Ectodermal cell (in vitro differentiated cells): Measurements from ENCODE around the gene GRHPR.
A peak's percentile ranks its signal among the peaks of the same experiment; 100 is the strongest.

Experiments used
- H3K27ac ChIP-seq: 2 replicates; pipeline ENCODE4 v1.7.0; 2013; ENCODE audit warnings: mild to moderate bottlenecking, low read depth, low read length; ENCODE audit not compliant: insufficient read depth, poor library complexity, severe bottlenecking
- H3K27me3 ChIP-seq: 2 replicates; pipeline ENCODE4 v1.7.0; 2013; ENCODE audit warnings: mild to moderate bottlenecking, low read length; ENCODE audit not compliant: insufficient read depth, control insufficient read depth, poor library complexity, severe bottlenecking
- H3K36me3 ChIP-seq: one replicate; pipeline ENCODE4 v1.7.0; 2013; ENCODE audit warnings: low read length; ENCODE audit not compliant: control insufficient read depth, insufficient read depth
- H3K4me1 ChIP-seq: one replicate; pipeline ENCODE4 v1.7.0; 2013; ENCODE audit warnings: low read length; ENCODE audit not compliant: control insufficient read depth, insufficient read depth
- H3K4me3 ChIP-seq: 2 replicates; pipeline ENCODE4 v1.7.0; 2013; ENCODE audit warnings: low read depth, low read length, control low read depth; ENCODE audit not compliant: insufficient read depth
- H3K9me3 ChIP-seq: 2 replicates; pipeline ENCODE4 v1.7.0; 2013; ENCODE audit warnings: mild to moderate bottlenecking, low read length, moderate library complexity; ENCODE audit not compliant: control insufficient read depth
- WGBS, 2 experiments: methylation state at CpG; one replicate each; pipeline ENCODE4 v1.1.7; 2013; ENCODE audit warnings: missing lambda C conversion rate in 2 of 2; 5-methylcytosine and 5-hydroxymethylcytosine counted together

The GRHPR gene

DNA sequence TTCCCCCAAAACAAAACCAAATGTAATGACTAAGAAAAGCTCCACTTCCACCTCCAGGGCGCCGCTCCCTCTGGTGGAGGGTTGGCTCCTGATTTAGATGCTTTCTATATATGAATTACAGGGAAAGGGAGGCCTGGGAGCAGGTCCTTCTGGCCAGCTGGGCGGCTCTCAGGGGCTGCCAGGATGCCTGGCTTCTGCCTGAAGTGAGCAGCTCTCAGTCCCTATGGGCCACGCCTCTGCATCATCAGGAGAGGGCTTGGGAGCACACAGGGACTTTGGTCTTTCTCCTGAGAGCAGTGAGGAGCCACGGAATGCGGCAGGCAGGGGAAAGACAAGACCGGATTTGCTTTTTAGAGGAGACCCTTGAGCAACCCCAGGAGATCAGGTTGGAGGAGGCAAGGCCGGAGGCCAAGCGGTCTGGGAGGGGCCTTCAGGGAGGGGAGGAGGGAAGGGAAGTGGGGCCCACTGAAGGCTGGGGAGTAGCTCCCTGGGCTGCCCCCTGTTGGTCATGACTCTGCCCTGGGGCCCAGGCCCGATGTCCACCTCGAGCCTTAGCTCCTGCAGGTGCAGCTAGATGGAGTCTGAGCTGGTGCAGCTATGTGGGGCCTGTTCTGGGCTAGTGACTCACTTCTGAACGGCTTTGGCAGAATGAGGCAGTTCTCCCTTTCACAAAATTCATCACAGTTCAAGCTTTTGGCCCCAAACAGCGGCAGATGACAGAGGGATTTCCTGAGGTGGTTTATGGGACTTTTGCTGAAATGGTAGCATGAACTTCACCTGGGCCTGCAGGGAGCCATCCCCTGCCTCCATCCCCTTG lies 11.3 kb upstream of the GRHPR start:
- peaks cover 20% of the 10 kb centered on the region for H3K4me1 ChIP-seq

DNA sequence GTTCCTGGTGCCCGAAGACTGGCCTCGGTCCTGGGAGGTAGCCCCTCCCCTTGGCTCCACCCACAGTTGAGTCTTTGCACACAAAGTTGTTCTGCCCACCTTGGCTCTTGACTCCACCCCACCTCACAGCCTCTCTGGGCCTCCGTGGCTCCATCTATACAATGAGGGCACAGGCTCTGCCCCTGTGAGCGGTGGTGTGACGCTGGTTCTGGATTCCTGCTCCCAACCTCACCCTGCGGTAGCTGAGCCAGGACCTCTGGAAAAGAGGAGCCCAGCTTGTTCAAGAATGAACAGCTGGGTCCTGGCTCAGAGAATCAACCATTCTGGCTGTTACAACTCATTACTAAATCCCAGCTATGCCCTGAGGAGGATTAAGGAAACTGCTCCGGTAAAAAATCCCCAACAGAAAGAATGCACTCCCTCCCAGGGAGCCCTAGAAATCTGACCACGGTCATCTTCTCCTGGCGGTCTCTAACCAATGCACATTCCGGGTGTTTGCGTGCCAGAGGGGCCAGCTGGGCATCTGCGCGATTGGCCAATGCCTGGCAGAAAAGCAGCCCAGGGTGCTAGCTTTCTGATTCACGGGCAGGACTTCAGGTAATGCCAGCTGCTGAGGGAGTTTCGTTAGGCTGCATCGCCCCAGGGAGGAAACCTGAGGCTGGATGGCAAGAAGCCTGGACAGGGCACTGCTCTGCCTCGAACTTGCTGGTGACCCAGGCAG lies 9.9 kb upstream of the GRHPR start:
- H3K4me3 ChIP-seq, result no peak overlapping the region
- no peaks in the 10 kb centered on the region for H3K27me3 ChIP-seq
- H3K36me3 ChIP-seq, result no peaks in the 10 kb centered on the region
- H3K9me3 ChIP-seq, result no peaks in the 10 kb centered on the region
- WGBS, 2 experiments, result 81 to 86% methylated on average over 17 of the region's 17 CpGs
- peaks cover 27% of the 10 kb centered on the region for H3K4me1 ChIP-seq
- H3K27ac ChIP-seq, result peak overlapping the region; percentile 60

More for the DNA sequence above, 11.3 kb upstream of the GRHPR start:
- Histone ChIP-seq H3K4me3 (no peak overlapping the region), H3K27ac (no peak overlapping the region), H3K27me3 (no peaks in the 10 kb centered on the region), H3K9me3 (no peaks in the 10 kb centered on the region), H3K36me3 (no peaks in the 10 kb centered on the region)
- 88 to 89% methylated on average over 10 to 12 of the region's 13 CpGs for WGBS, 2 experiments

DNA sequence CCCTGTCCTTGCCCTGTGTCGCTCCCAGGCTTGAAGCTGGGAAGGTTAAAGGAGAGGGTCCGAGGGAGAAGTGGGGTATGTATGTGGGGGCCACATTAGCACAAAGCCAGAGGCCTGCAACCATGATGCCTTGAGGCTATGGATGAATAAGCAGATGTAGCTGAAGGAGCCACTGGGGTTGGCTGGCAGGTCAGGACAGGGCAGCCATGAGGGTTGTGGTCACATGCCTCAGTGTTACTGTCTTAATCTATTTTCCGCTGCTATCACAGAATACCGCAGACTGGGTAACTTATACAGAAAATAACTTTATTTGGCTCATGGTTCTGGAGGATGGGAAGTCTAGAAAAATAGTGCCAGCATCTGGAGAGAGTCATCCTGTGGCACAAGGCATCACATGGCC lies 9.2 kb upstream of the GRHPR start:
- Histone ChIP-seq H3K4me3 (no peak overlapping the region), H3K4me1 (peaks cover 27% of the 10 kb centered on the region), H3K27me3 (no peaks in the 10 kb centered on the region), H3K9me3 (no peaks in the 10 kb centered on the region), H3K27ac (no peak overlapping the region), H3K36me3 (no peaks in the 10 kb centered on the region)
- WGBS, 2 experiments, result 96 to 98% methylated on average over 4 of the region's 4 CpGs

DNA sequence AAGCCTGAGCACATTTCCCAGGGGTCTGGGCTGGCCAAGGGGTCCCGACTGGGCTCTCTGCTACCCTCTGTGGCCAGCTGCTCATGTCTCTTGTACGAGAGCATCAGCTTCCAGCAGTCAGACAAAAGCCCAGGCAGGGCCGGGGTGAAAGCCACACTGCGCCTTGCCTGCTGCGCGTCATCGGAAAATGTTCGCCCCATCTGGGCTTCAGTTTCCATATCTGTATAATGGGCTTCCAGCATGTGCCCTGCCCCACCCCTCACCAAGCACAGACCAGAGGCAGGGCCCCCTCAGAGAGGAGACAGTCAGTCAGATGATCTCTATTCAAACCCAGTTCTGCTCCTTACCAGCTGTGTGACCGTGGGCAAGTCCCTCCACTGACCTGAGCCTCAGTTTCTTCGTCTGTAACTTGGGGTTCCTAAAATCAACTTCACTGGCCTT lies 8.0 kb upstream of the GRHPR start:
- H3K4me1 ChIP-seq, result peaks cover 27% of the 10 kb centered on the region
- H3K4me3 ChIP-seq, result no peak overlapping the region
- no peaks in the 10 kb centered on the region for H3K9me3 ChIP-seq
- peak overlapping the region; percentile 78 for H3K27ac ChIP-seq
- 87 to 89% methylated on average over 10 of the region's 10 CpGs for WGBS, 2 experiments
- no peaks in the 10 kb centered on the region for H3K27me3 ChIP-seq
- H3K36me3 ChIP-seq, result no peaks in the 10 kb centered on the region

DNA sequence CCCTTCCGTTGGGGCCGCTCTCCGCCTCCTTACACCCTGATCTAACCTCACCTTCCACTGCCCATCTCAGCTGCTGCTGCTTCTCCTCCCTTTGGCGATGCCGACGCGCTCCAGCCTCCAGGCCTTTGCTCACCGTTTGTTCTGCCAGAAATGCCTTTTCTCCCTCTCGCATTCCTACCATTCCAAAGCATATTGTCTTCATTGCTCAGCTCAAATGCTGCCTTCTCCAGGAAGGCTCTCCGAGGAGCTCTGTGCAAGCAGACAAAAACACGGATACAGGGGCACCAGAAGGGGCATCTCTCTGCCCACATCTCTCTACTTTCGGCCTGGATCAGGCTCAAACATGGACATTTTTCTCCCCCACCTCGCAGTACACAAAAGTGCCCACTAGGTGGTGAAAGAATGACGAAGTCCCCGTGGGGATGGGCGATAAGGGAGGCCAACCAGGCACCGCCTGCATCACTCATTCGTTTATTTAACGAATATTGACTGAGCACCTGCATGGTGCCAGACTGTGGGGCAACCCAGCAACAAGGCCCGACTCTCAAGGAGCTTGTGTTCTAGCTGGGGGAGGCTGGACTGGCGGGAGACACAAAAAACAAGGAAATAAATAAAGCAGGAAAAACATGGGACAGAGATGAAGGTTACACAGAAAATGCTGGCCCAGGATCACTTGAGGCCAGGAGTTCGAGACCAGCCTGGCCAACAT lies 7.3 kb upstream of the GRHPR start:
- Histone ChIP-seq H3K4me1 (peaks cover 27% of the 10 kb centered on the region), H3K27ac (peak overlapping the region; percentile 78), H3K27me3 (no peaks in the 10 kb centered on the region), H3K4me3 (no peak overlapping the region), H3K36me3 (no peaks in the 10 kb centered on the region), H3K9me3 (no peaks in the 10 kb centered on the region)
- WGBS, 2 experiments, result 20 to 24% methylated on average over 22 of the region's 22 CpGs

DNA sequence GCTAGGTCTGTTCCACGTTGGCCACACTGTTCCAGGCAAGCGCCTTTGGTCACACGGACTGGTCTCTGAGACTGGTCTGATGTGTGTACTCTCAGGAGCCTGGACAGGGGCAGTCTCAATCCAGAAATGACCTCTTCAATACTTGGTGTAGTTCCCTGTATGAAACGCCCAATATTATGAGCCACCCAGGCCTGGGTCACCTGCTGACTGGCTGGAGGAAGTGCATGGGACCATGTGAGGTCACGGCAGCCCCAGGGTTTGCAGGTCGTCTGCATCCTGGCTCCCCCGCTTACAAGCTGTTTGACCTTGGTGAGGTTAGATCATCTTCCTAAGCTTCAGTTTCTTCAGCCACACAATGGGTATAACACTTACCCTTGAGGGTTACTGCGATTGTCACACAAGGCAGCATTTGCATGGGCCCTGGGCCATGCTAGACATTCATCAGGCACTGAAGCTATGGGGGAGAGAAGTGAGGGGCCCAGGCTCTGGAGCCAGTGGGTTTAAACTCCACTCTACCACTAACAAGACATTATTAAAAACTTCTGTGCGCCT lies 5.2 kb upstream of the GRHPR start:
- 91 to 97% methylated on average over 9 of the region's 9 CpGs for WGBS, 2 experiments

DNA sequence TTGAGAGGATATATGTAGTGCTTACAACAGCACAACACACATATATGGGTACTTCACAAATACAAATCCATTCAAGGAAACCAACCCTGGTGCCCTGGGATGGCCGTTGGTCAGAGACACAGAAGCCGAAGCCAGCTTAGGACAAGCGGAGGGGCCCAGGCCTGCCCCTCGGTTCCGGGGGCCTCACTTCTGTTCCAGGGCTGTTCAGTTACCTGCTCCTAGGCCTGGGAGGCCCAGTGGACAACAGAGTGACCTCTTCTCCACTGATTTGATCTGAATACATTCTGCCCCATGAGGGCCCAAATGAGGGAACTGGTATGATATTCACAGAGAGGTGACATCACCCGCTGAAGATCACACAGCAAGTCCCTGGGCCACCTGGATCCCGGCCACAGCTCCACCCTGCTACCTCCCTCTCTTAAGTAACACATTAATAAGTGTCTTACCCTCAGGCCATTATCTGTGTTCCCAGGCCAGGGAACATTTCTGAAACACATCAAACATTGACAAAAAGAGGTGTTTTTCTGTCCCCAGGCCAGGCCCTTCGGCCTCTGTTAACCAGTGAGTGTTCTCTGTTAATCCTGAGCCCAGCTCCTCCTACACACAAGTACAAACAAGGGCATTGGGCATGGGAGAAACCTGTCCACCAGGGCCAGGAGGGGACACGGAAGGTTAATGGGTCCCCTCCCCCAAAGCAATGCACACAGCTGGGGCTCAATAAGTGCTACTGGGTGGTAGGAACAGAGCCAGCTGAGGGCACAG lies 4.5 kb upstream of the GRHPR start:
- Histone ChIP-seq H3K27me3 (no peaks in the 10 kb centered on the region), H3K36me3 (no peaks in the 10 kb centered on the region), H3K4me1 (peaks cover 21% of the 10 kb centered on the region), H3K4me3 (no peak overlapping the region), H3K9me3 (no peaks in the 10 kb centered on the region), H3K27ac (no peak overlapping the region)
- WGBS, 2 experiments, result 89 to 93% methylated on average over 9 of the region's 9 CpGs

More for the DNA sequence above, 5.2 kb upstream of the GRHPR start:
- Histone ChIP-seq H3K36me3 (no peaks in the 10 kb centered on the region), H3K27ac (no peak overlapping the region), H3K9me3 (no peaks in the 10 kb centered on the region), H3K4me3 (no peak overlapping the region), H3K27me3 (no peaks in the 10 kb centered on the region), H3K4me1 (peaks cover 27% of the 10 kb centered on the region)

DNA sequence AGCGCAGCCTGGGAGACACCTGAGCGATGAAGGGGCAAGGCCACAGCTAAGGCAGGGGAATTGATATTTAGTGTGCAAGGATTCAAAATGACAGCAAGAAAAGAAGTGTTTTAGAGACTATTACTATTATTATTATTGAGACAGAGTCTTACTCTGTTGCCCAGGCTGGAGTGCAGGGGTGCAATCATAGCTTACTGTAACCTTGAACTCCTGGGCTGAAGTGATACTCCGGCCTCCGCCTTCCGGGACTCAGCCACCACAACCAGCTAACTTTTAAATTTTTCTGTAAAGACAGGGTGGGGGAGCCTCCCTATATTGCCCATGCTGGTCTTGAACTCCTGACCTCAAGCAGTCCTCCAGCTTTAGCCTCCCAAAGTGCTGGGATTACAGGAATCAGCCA lies 3.3 kb upstream of the GRHPR start:
- Histone ChIP-seq H3K4me3 (no peak overlapping the region), H3K4me1 (peaks cover 24% of the 10 kb centered on the region), H3K9me3 (no peaks in the 10 kb centered on the region), H3K36me3 (no peaks in the 10 kb centered on the region), H3K27me3 (no peaks in the 10 kb centered on the region), H3K27ac (no peak overlapping the region)
- 92 to 96% methylated on average over 5 of the region's 5 CpGs for WGBS, 2 experiments

DNA sequence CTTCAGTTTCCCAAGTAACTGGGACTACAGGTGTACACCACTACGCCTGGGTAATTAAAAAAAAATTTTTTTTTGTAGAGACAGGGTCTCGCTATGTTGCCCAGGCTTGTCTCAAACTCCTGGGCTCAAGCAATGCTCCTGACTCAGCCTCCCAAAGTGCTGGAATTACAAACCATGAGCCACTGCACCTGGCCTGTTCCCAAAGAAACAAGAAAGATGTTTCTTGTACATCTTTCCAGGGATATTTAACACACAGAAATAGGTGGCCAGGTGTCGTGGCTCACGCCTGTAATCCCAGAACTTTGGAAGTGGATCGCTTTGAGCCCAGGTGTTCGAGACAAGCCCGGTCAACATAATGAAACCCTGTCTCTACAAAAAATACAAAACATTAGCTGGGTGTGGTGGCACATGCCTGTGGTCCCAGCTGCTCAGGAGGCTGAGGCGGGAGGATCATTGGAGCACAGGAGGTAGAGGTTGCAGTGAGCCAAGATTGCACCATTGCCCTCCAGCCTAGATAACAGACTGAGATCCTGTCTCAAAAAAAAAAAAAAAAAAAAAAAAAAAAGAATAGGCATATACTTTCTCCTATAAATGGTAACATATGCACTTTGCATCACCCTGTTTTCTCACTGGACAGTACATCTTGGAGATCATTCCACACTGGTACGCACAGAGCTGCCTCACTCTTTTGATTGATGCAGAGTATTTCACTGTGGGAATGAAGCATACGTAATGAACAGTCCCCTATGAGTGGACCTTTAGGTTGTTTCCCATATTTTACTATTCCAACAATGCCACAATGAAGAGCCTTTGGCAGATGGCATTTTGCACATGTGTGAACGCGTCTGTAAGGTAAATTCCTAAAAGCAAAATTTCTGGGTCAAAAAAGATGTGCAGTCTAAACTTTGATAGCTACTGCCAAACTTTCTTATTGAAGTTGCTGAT lies 2.0 kb upstream of the GRHPR start:
- 92 to 93% methylated on average over 12 of the region's 12 CpGs for WGBS, 2 experiments
- H3K4me1 ChIP-seq, result peaks cover 37% of the 10 kb centered on the region
- H3K9me3 ChIP-seq, result no peaks in the 10 kb centered on the region
- H3K36me3 ChIP-seq, result no peaks in the 10 kb centered on the region
- no peaks in the 10 kb centered on the region for H3K27me3 ChIP-seq
- H3K27ac ChIP-seq, result no peak overlapping the region
- H3K4me3 ChIP-seq, result no peak overlapping the region
